WTC11 (cell line): Measurements from ENCODE around the gene FSHR.

Experiments used
- CTCF ChIP-seq: fragments of 200-600 bp; IDR thresholded peaks from 2 replicates; pipeline ENCODE4 v1.8.0; 2022; ENCODE audit warnings: antibody characterized with exemption
- USF2 ChIP-seq: sonication (generic); formaldehyde crosslinking; IDR thresholded peaks from 2 replicates; pipeline ENCODE4 v1.8.1; 2023; ENCODE audit warnings: mild to moderate bottlenecking, missing genetic modification reagents, moderate library complexity

- TF ChIP-seq CTCF (no peak), USF2 (CRISPR knock-in tag) (peak; percentile 47)
These were observed at the start of gene FSHR for GRCh38 chr2:49154140-49154539.
